ENCODE data around the gene C4BPA. TPM values are rescaled to one million over a fixed set of nuclear protein-coding genes. Genes with fewer than 3 reads are reported as not detected.

C4BPA gene
- total RNA-seq, 1 experiment from 2014 or later: 10.6 TPM

- peaks cover 15% of the 10 kb centered on the region for H3K9me3 ChIP-seq
- no peak for TF ChIP-seq CTCF (IDR thresholded peaks at IDR 0.05; ENCODE audit: insufficient read depth in 1 of 2, low read depth in 1 of 2, low read length in 1 of 2, severe bottlenecking in 1 of 2, unreplicated experiment in 1 of 2)
- ChIA-PET CTCF (no interaction called here), POLR2A (no interaction called here)
- intact Hi-C loops (cut with micrococcal nuclease; ENCODE audit: unreplicated experiment): no loop called here
- H3K27me3 ChIP-seq (replicated peaks; ENCODE audit: control insufficient read depth, insufficient read depth, low read length): no peaks in the 10 kb centered on the region; the same call in 1 of the 2 replicates
- peaks cover 22% of the 10 kb centered on the region for H3K9me3 Mint-ChIP-seq (ENCODE audit: unreplicated experiment)
- no peak overlapping the region for H3K4me3 ChIP-seq (ENCODE audit: low read depth, low read length)
- H3K4me1 ChIP-seq: no peaks in the 10 kb centered on the region
- no peak for DNase-seq
- peaks cover 5% of the 10 kb centered on the region for H3K36me3 Mint-ChIP-seq (ENCODE audit: insufficient read depth, unreplicated experiment)
- H3K4me3 Mint-ChIP-seq (ENCODE audit: unreplicated experiment): no peak overlapping the region
- no peaks in the 10 kb centered on the region for H3K36me3 ChIP-seq (ENCODE audit: control insufficient read depth, insufficient read depth, low read length)
- BruUV-seq (replicated peaks): no TSS peak
- no peak overlapping the region for H3K27ac Mint-ChIP-seq (ENCODE audit: unreplicated experiment)
- no peaks in the 10 kb centered on the region for H3K27me3 Mint-ChIP-seq (ENCODE audit: insufficient read depth, unreplicated experiment)
- no peaks in the 10 kb centered on the region for H3K4me1 Mint-ChIP-seq (ENCODE audit: low read depth, unreplicated experiment)
Measured at GRCh38 chr1:207130252-207131036, 26.4 kb downstream of the C4BPA start.

DNA sequence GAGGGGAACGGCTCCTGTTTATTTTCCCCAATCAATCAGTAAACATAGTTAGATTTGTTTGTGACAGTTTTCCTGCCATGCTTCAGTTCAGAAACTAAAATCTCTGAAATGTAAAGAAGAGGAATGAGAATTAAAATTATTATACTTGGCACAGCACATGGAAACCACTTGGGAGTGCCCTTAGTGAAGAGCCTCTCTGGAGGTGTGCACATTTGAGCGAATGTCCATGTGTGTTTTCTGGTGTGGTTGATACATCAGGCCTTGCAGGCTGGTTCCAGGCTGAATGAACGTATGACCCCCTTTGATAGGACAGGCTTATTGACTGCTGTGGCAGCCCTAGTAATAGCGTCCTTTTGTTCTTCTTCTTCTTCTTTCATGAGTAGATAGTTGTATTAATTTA is 27.1 kb downstream of the C4BPA start:
- TF ChIP-seq CTCF (IDR thresholded peaks at IDR 0.05; ENCODE audit: insufficient read depth in 1 of 2, low read depth in 1 of 2, low read length in 1 of 2, severe bottlenecking in 1 of 2, unreplicated experiment in 1 of 2): no peak
- peaks cover 22% of the 10 kb centered on the region for H3K9me3 Mint-ChIP-seq (ENCODE audit: unreplicated experiment)
- no peak overlapping the region for H3K27ac Mint-ChIP-seq (ENCODE audit: unreplicated experiment)
- DNase-seq: no peak
- peaks cover 15% of the 10 kb centered on the region for H3K9me3 ChIP-seq
- intact Hi-C loops (cut with micrococcal nuclease; ENCODE audit: unreplicated experiment): no loop called here
- no peaks in the 10 kb centered on the region for H3K4me1 Mint-ChIP-seq (ENCODE audit: low read depth, unreplicated experiment)
- POLR2A ChIA-PET: no interaction called here
- no peak overlapping the region for H3K4me3 ChIP-seq (ENCODE audit: low read depth, low read length)
- peaks cover 5% of the 10 kb centered on the region for H3K36me3 Mint-ChIP-seq (ENCODE audit: insufficient read depth, unreplicated experiment)
- CTCF ChIA-PET: no interaction called here
- H3K27me3 Mint-ChIP-seq (ENCODE audit: insufficient read depth, unreplicated experiment): no peaks in the 10 kb centered on the region
- no peaks in the 10 kb centered on the region; the same call in 1 of the 2 replicates for H3K27me3 ChIP-seq (replicated peaks; ENCODE audit: control insufficient read depth, insufficient read depth, low read length)
- no TSS peak for BruUV-seq (replicated peaks)
- no peak overlapping the region for H3K4me3 Mint-ChIP-seq (ENCODE audit: unreplicated experiment)
- no peaks in the 10 kb centered on the region for H3K36me3 ChIP-seq (ENCODE audit: control insufficient read depth, insufficient read depth, low read length)
- H3K4me1 ChIP-seq: no peaks in the 10 kb centered on the region

GRCh38 chr1:207134581-207134980 is 30.5 kb downstream of the C4BPA start:
- CTCF ChIA-PET: no interaction called here
- no peaks in the 10 kb centered on the region for H3K36me3 Mint-ChIP-seq (ENCODE audit: insufficient read depth, unreplicated experiment)
- no peaks in the 10 kb centered on the region for H3K27me3 ChIP-seq (replicated peaks; ENCODE audit: control insufficient read depth, insufficient read depth, low read length)
- H3K4me3 ChIP-seq (ENCODE audit: low read depth, low read length): no peak overlapping the region
- TF ChIP-seq CTCF (IDR thresholded peaks at IDR 0.05; ENCODE audit: insufficient read depth in 1 of 2, low read depth in 1 of 2, low read length in 1 of 2, severe bottlenecking in 1 of 2, unreplicated experiment in 1 of 2): no peak
- no peaks in the 10 kb centered on the region for H3K4me1 ChIP-seq
- no peak for DNase-seq
- H3K4me3 Mint-ChIP-seq (ENCODE audit: unreplicated experiment): no peak overlapping the region
- BruUV-seq (replicated peaks): no TSS peak
- H3K27ac Mint-ChIP-seq (ENCODE audit: unreplicated experiment): no peak overlapping the region
- no peaks in the 10 kb centered on the region for H3K4me1 Mint-ChIP-seq (ENCODE audit: low read depth, unreplicated experiment)
- intact Hi-C loops (cut with micrococcal nuclease; ENCODE audit: unreplicated experiment): no loop called here
- no peaks in the 10 kb centered on the region for H3K27me3 Mint-ChIP-seq (ENCODE audit: insufficient read depth, unreplicated experiment)
- peaks cover 4% of the 10 kb centered on the region for H3K9me3 ChIP-seq
- no peaks in the 10 kb centered on the region for H3K36me3 ChIP-seq (ENCODE audit: control insufficient read depth, insufficient read depth, low read length)
- POLR2A ChIA-PET: no interaction called here
- H3K9me3 Mint-ChIP-seq (ENCODE audit: unreplicated experiment): peaks cover 7% of the 10 kb centered on the region
